GM21576 (cell line): Measurements from ENCODE around the gene UCN2.

ENCODE experiments used
- ATAC-seq: cut with Tn5 transposase; IDR thresholded peaks from one replicate; pipeline ENCODE4 v1.9.1; 2021; ENCODE audit warnings: mild to moderate bottlenecking, moderate library complexity; ENCODE audit not compliant: unreplicated experiment

UCN2 gene

DNA sequence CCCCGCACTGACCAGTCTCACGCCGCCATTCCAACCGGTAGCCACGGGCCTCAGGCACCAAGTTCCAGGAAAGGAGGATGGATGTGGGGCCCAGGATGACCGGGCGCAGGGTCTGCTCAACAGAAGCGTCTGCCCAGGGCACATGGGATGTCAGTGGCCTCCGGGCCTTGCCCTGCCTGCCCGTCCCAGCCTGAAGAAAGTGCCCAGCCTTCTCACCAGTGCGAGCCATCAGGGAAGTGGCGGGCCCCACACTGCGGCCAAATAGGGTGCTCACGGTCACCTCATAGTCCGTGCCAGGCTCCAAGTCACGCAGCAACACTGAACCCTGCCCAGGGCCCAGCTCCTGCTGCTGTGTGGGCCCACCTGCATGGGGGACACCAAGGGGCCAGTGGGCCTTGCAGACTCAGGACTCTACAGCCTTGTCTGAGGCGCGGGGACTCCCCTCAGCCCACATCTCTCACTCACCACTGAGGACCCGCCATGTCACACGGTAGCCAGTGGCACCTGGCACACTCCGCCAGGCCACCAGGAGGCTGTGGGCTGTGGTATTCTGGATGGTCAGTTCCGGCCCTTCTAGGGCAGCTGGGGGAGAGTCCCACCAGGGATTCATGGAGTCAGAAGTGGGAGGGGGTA is 28.4 kb upstream of the UCN2 start:
- no peak for ATAC-seq

- ATAC-seq = no peak
Observed at GRCh38 chr3:48591436-48591835, 27.9 kb upstream of the UCN2 start.

DNA sequence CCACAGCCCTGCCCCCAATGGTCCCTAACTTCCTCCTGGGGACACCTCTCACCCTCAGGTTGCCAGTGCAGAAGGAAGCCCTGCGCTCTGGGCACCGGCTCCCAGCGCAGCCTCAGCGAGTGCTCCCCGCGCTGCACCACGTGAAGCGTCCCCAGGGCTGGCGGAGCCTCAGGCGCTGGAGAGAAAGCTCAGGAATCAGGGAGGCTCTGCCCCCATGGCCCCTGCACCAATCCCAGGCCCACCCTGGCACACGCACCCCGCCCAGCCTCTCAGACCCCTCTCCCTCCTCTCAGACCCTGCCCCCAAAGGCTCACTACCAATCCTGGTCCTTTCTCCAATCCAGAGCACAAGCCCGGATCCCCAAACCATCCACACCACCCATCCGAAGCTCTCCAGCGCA is 24.6 kb upstream of the UCN2 start:
- no peak for ATAC-seq

GRCh38 chr3:48587686-48588085 is 24.1 kb upstream of the UCN2 start:
- ATAC-seq = no peak

- no peak for ATAC-seq
Observed at GRCh38 chr3:48585411-48585810, 21.8 kb upstream of the UCN2 start.

GRCh38 chr3:48584836-48585235 is 21.3 kb upstream of the UCN2 start:
- no peak for ATAC-seq

DNA sequence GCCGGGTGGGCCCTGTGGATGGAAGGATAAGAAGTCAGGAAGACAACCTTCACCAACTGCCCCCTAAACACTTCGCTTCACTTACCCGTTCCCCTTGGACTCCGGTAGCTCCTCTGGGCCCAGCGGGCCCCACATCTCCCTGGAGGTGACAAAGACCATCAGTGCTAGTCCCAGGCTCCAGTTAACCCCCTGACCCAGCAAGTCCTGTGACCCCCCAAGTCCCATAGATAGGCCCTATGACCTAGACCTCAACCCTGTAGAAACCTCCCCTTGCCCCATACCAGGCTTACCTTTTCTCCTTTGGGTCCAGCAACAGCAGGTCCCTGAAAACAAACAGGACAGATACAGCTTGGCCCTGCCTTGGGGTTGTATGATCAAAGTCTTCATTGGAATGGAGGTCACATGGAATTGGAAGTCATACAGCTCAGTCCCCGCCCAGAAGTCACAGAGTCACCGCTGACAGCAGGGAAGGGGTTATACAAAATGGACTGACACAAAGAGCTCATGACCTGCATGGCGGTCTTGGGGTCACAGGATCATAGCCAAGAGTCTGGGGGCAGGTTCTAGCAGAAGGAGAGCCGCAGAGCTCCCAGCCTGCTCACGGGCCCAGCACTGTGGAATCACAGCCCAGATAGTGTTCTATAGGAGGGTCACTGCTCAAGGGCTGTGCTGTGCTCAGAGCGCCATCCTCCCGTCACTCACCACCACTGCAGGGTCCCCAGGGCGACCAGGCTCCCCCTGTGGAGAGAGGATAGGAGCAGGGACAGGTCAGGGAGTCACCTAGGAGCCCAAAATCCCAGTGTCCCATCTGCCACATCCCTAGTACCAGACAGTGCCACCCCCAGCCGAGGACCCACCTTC is 18.3 kb upstream of the UCN2 start:
- ATAC-seq = no peak

DNA sequence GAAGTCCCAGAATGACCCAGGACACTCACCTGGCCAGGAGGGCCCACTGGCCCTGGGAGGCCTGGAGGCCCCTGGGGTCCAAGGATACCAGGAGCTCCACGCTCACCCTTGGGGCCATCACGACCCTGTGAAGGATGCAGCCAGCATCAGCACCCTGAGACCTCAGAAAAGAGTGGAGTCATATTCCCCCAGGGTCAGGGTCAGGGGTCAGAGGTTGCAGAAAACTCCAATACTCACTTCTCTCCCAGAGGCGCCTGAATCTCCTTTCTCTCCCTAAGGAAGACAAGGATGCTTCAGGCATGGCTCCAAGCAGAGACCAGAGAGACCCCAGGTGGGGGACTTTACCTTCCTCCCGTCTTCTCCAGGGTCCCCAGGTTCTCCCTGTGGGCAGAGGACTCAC is 13.1 kb upstream of the UCN2 start:
- ATAC-seq = no peak

DNA sequence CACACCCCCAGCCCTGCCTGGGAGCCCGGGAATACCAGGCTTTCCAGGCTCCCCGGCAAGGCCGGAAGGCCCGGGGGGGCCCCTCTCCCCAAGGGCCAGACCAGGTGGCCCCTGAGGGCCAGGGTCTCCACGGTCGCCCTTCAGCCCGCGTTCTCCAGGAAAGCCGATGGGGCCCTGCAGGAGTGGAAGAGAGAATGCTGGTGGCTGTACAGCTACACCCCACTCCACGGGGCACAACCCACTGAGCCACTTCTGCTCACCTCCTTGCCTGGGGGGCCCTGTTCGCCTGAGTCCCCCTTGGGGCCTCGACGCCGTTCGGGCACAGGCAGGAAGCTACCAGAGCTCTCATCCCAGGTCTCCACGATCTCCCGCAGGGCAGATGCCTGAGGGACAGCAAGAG is 11.8 kb upstream of the UCN2 start:
- no peak for ATAC-seq

- ATAC-seq = no peak
Observed at GRCh38 chr3:48573973-48574585, 10.5 kb upstream of the UCN2 start.

DNA sequence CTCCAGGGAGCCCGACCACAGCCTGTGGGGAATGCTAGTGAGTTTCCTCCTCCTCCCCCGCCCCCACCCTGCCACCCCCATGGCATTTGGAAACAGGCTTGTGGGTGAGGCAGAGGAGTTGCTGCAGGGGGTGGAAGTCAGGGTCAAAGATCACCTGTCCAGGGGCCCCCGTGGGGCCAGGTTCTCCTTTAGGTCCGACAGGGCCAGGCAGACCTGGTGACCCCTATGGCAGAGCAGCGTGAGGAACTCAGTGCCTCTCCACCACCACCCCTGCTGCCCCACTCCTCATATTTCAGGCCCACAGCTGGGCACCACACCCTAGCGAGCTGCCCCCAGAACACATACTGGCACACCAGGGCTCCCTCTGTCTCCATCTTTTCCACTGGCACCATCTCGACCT is 8.9 kb upstream of the UCN2 start:
- ATAC-seq = no peak

GRCh38 chr3:48571938-48572337 is 8.4 kb upstream of the UCN2 start:
- ATAC-seq = no peak

DNA sequence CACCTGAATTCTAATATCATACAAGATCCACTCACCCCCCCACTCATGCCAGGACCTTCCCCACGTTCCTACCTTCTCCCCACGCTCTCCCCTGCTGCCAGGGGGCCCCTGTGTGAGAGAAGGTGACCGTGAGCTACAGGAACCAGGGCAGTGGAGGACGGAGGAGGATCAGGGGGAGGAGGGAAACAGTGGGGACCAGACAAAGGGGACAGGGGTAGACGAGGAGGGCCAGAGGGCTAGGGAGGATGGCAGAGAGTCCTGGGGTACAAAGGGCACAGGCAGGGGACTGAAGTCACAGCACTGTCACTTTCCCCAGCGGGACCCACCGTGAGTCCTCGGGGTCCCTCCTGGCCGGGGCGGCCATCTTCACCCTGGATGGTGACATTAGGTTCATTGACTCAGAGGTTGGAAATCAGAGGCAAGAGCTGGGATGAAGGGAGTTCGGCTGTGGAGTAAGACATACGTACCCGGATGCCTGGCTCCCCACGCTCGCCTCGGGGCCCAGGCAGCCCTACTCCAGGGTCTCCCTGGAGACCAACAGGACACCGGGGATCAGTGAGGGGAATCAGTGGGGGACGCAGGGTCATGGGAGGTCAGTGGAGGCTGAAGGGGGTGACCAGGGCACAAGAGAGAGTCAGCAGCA is 6.3 kb upstream of the UCN2 start:
- ATAC-seq = no peak

DNA sequence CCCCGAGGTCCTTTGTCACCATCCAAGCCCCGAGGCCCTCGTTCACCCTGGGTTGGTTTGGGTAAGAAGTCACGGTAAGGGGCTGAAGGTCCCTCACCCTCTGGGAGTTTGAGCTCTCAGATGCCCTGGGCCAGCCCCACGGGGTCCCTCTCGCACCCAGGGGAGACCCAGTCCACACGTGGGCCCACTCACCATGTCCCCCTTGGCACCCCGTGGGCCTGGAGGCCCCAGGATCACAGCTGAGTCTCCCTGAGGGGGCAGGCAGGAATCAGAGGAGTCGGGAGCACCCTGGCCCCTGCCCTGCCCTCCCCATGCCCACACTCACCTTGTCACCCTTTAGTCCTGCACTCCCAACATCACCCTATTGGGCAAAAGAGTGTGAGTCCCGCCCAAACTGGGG is 5.8 kb upstream of the UCN2 start:
- no peak for ATAC-seq

- ATAC-seq = no peak
Observed at GRCh38 chr3:48568476-48568875, 4.9 kb upstream of the UCN2 start.

GRCh38 chr3:48567500-48567899 is 3.9 kb upstream of the UCN2 start:
- ATAC-seq = no peak

DNA sequence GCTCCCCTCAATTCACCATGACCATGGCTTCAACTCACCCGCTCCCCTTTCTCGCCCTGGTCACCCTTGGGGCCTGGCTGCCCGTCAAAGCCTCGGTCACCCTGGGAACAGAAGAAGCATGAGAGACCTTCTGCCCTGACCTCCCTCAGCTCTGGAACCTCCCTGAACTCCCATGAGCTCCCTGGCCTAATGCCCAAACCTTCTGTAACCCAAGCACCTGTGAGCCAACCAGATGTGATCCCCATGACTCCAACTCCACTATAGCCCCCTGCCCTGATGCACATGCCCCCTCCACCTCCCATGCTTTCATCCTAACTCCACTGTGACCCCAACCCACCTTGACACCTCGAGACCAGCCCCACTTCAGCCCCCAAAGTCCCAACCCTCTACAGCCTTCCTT is 3.5 kb upstream of the UCN2 start:
- ATAC-seq = no peak

GRCh38 chr3:48566401-48566760 is 2.8 kb upstream of the UCN2 start:
- ATAC-seq = no peak

GRCh38 chr3:48565591-48566400 is 2.2 kb upstream of the UCN2 start:
- no peak for ATAC-seq

DNA sequence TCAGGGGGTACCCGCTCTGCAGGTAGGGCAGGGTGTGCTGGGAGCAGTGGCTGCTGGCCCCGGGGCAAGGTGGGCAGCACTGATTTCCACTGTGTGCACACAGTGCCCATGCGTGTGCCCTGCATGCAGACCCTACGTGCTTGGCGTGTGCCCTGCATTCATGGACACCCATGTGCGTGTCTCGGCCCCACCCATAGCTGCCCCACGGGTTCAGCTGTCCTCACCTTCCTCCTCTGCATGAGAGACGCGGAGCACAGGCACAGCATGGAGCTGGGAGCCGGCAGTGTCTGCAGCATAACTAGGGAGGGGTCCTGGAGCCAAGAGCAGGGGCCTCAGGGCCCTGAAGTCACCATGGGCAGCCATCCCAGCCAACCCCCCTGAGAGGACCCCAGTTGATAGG is 1.6 kb upstream of the UCN2 start:
- no peak for ATAC-seq

- ATAC-seq = no peak
Observed at GRCh38 chr3:48564667-48565066, 1.1 kb upstream of the UCN2 start.
